Limb (tissue), 2 donors: Measurements from ENCODE around the gene BPIFA2.
"Not testable (repeated sequence)": the region's sequence is repeated elsewhere in the genome, so short reads cannot be mapped to it uniquely, and the experiment has no call there.

Experiments used
- DNase-seq, 2 donors: peaks; one replicate each; pipeline ENCODE4 v3.0.0-alpha.2; 2016; ENCODE audit errors: extremely low spot score in 2 of 2

The BPIFA2 gene

GRCh38 chr20:33160681-33161080, 7.3 kb upstream of the BPIFA2 start:
- DNase-seq: no peak

- DNase-seq: no peak
Measured at GRCh38 chr20:33162313-33162712, 5.6 kb upstream of the BPIFA2 start.

GRCh38 chr20:33162753-33163152, 5.2 kb upstream of the BPIFA2 start:
- no peak for DNase-seq

GRCh38 chr20:33163856-33164762, 3.9 kb upstream of the BPIFA2 start:
- DNase-seq: no peak

GRCh38 chr20:33164763-33165095, 3.2 kb upstream of the BPIFA2 start:
- no peak for DNase-seq

GRCh38 chr20:33165416-33166055, 2.4 kb upstream of the BPIFA2 start:
- no peak for DNase-seq

- DNase-seq: no peak
Measured at GRCh38 chr20:33166533-33167113, 1.3 kb upstream of the BPIFA2 start.

- no peak for DNase-seq
Measured at GRCh38 chr20:33169176-33169794, 1.3 kb downstream of the BPIFA2 start.

GRCh38 chr20:33172781-33173180, 4.8 kb downstream of the BPIFA2 start:
- DNase-seq: no peak

GRCh38 chr20:33175123-33175522, 7.2 kb downstream of the BPIFA2 start:
- no peak for DNase-seq

- no peak for DNase-seq
Measured at GRCh38 chr20:33176101-33176500, 8.1 kb downstream of the BPIFA2 start.

GRCh38 chr20:33177866-33178265, 9.9 kb downstream of the BPIFA2 start:
- DNase-seq: no peak

- DNase-seq: no peak
Measured at GRCh38 chr20:33178726-33179125, 10.8 kb downstream of the BPIFA2 start.

GRCh38 chr20:33180169-33180568, 12.2 kb downstream of the BPIFA2 start:
- DNase-seq: no peak

GRCh38 chr20:33181482-33182093, 13.6 kb downstream of the BPIFA2 start:
- no peak for DNase-seq

GRCh38 chr20:33183312-33183711, 15.4 kb downstream of the BPIFA2 start:
- DNase-seq: no peak

GRCh38 chr20:33185031-33185590, 17.2 kb downstream of the BPIFA2 start:
- DNase-seq: not testable (repeated sequence)

- DNase-seq: no peak
Measured at GRCh38 chr20:33187491-33187890, 19.5 kb downstream of the BPIFA2 start.

- no peak for DNase-seq
Measured at GRCh38 chr20:33188421-33188820, 20.5 kb downstream of the BPIFA2 start.

- no peak for DNase-seq
Measured at GRCh38 chr20:33191484-33191883, 23.5 kb downstream of the BPIFA2 start.

- no peak for DNase-seq
Measured at GRCh38 chr20:33191955-33192354, 24.0 kb downstream of the BPIFA2 start.
